GM21786 (cell line): ENCODE results near the gene CELF2.

Experiments
- ATAC-seq: cut with Tn5 transposase; IDR thresholded peaks from one replicate; pipeline ENCODE4 v1.9.1; 2021; ENCODE audit not compliant: unreplicated experiment

Gene CELF2

DNA sequence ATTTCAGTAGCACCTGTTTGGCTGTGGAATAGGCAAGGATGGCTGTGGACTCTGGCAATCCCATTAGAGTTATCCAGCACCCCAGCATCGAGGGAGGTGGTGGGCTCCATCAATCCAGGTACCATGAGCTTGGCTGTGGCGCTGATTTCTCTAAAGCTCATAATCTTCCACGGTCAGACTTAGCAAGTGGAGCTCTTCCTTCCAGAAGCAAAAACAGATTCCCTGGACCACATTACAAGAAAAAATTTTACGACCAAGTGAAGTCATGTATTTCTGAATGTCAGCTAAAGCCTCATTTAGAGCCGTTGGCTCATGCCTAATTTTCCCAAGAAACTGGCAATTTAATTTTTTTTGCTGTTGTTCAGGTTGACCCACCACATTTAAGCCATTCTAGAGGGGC lies 135.1 kb downstream of the CELF2 start:
- ATAC-seq = no peak

DNA sequence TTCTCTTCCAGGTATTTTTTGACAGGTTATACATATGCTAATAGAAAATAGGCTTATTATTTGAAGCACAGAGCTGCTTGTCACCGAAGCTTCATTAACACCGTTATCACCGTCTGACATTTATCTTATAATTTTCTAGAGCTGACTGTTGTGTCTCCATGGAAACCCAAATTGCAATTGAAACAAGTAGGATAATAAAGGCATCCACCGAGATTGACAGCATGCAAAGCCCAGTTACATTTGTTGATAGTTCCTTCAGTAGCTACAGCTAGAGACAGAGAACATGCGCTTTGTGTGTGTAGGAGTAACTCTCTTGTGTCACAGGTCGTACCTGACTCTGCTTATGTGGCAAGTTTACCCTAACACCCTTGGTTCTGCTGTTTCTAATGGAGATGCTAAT lies 135.6 kb downstream of the CELF2 start:
- no peak for ATAC-seq

- ATAC-seq = no peak
Measured at GRCh38 chr10:11153766-11154165, 136.1 kb downstream of the CELF2 start.

DNA sequence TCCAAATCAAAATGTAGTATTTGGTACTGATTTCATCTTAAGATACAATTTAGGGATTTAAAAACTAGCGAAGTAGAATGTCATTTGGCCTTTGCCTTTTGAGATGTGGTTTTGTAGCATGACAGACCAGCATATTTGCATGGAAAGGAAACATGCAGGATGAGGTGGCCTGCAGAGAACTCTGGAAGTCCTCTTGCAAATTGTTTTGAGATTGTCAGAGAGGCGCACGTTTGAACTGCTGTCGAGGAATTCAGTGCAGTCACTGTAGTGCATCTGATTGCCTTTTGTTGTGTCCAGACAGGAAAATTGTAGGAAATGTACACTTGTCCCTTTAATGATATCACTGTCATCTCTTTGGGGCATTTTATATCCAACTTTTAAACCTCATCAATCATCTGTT lies 136.7 kb downstream of the CELF2 start:
- no peak for ATAC-seq

GRCh38 chr10:11154849-11155498 lies 137.3 kb downstream of the CELF2 start:
- ATAC-seq = no peak

GRCh38 chr10:11156480-11156879 lies 138.8 kb downstream of the CELF2 start:
- ATAC-seq = no peak

- ATAC-seq = no peak
Measured at GRCh38 chr10:11157292-11158076, 139.8 kb downstream of the CELF2 start.

- ATAC-seq = no peak
Measured at GRCh38 chr10:11158080-11158479, 140.4 kb downstream of the CELF2 start.

DNA sequence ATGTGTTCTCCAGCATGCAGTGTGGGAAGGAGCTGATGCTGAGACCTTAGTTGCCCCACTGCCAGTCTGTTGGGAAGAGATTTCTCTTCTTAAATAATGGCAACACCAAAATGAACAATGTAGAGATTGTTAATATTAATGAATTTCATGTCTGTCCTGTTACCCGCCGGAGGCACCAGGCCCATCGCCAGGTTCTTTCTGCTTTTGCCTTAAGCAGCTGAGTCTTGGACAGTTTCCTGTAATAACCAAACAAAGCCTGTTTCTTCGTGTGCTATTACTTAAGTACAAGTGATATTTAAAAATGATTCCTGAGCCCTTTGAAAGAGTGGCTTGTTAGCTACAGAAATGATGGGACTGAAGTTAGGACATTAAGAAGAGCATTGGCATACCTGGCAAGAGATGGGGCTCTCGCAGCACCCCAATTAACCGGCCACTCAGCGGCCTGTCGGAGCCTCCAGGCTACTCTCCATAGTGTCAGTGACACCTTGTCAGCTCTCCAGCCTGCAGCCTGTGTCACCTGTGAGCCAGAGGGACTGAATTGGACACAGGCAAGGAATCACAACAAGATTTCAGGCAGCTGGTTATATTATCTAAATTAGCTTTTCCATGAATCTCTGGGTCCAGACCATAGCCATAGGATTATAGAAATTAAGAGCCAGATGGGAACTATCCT lies 142.0 kb downstream of the CELF2 start:
- no peak for ATAC-seq

DNA sequence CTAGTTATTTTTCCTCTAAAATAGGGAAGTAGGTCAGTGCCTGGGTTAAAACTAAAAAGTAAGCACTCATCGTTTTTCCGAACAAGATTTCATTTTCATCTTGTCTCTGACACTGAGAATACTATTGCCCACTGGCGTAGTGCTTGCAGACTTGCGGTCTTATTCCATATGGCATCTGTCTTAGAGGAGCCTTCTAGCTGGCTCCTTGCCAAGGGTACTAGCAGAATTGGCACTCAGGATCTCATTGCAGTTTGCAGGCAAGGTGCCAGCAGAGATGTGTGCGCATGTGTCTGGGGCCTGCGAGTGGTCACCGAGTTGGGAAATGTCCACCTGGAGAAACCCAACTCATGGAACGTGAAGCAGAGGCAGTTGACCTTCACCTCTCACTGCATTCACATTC lies 143.4 kb downstream of the CELF2 start:
- no peak for ATAC-seq

GRCh38 chr10:11161910-11162309 lies 144.2 kb downstream of the CELF2 start:
- no peak for ATAC-seq

GRCh38 chr10:11162828-11163599 lies 145.3 kb downstream of the CELF2 start:
- ATAC-seq = peak; percentile 67

DNA sequence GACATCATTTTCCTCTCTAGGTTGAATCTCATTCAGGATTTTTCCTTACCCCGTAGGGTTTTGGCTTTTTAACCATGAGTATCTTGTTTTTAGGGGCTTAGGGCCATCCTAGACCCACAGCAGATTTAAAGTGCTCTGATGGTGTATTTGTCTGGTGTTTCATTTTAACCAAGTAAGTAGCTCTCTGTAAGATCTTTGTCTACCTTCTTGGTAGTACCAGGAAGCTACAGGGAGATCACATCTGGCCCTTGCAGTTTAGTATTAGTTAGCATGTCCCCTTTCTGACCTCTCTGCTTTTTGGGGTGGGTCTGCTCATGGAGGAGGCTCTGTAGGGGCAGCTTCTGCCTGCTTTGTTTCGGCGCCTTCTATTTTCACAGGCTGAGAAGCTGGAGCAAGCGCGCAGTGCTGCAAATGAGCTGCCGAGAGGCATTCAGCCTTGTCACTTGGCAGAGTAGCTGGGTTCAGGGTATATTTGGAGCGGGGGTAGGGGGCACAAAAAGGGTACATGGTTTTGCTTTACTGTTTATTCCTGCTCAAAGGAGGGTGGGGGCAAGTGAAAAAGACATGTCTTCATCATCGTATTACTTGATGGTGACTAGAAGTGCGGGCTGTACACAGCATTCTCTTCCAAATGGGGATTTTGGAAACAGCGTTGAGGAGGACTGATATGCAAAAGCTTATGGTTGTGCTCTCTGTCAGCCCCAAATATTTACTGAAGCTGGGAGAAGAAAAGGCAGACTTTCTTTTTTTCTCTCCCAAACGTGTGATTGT lies 146.3 kb downstream of the CELF2 start:
- no peak for ATAC-seq

DNA sequence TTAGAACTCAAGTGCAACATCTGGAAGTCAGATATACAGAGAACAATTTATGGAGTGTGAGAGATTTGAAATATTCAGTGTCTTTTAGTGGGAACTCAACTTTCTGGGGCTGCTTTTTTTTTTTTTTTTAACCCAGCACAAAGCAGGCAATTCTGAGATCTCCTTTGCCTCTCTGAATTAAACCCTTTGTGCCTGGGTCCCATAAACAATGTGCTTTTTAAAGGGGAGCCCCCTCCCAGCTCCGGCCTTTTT lies 146.8 kb downstream of the CELF2 start:
- no peak for ATAC-seq

- ATAC-seq = peak; percentile 27
Measured at GRCh38 chr10:11164803-11165590, 147.3 kb downstream of the CELF2 start.

GRCh38 chr10:11165591-11166543 lies 148.2 kb downstream of the CELF2 start:
- peak; percentile 48 for ATAC-seq

DNA sequence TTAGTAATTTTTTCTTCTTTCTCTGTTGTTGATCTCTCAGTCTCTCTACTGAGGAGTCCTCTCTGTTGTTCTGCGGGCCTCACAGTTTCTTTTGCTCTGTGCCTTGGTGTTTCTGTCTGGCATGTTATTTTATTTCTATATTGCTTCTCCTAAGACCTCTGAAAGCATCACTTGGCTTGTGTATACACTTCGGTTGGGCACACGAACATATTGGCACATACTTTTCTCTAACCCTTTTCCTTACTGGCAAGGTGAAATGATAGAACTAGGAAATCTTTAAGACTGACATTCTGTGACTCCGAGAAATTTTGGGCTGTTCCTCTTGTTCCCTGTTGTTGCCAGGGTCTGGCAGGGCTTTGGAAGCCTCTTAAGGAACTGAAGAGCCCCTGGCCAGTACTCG lies 148.9 kb downstream of the CELF2 start:
- ATAC-seq = no peak

GRCh38 chr10:11167233-11167966 lies 149.7 kb downstream of the CELF2 start:
- no peak for ATAC-seq
